Measurements from ENCODE around the gene LRRC2. TPM values are rescaled to one million over a fixed set of nuclear protein-coding genes. Genes with fewer than 3 reads are reported as not detected.
"Not testable (repeated sequence)": the region's sequence is repeated elsewhere in the genome, so short reads cannot be mapped to it uniquely, and the experiment has no call there.

LRRC2 gene
- total and polyA plus RNA-seq, 2 of the 13 experiments (the other 11 are each of a cell fraction or from before 2014, with no cell fraction given) = 0.27 to 0.58 TPM

- TF ChIP-seq ZNF318 (CRISPR knock-in tag; IDR thresholded peaks at IDR 0.05) = no peak
Measured at GRCh38 chr3:46495901-46496456, 70.1 kb downstream of the LRRC2 start (continued).

- in situ Hi-C loops (cut with HindIII; ENCODE audit: extremely low pct_ligation_motif_present, low pct_unique_long_range_greater_than_20kb) = loop anchor here (5.0 kb wide), 1 partner anchor 63 kb away; no protein-coding TSS in a partner anchor
Measured at GRCh38 chr3:46494491-46494890, 71.6 kb downstream of the LRRC2 start.

More at GRCh38 chr3:46494491-46494890, 71.6 kb downstream of the LRRC2 start:
- H3K27me3 ChIP-seq (ENCODE audit: control insufficient read depth in 1 of 2, insufficient read depth in 2 of 2, low read length in 2 of 2); BruUV-seq (replicated peaks); CTCF ChIA-PET (ENCODE audit: low intra/inter-chr PET ratio, low total read pairs); FAIRE-seq; DNase-seq (ENCODE audit: low spot score); H3K4me3 ChIP-seq (replicated peaks in 1 of 3; ENCODE audit: insufficient read depth in 1 of 3, low read depth in 2 of 3, low read length in 3 of 3); H3K36me3 ChIP-seq (replicated peaks in 1 of 2; ENCODE audit: control insufficient read depth in 1 of 2, insufficient read depth in 2 of 2, low read length in 2 of 2); H3K9ac ChIP-seq (ENCODE audit: insufficient read depth, low read depth, low read length); H3K4me2 ChIP-seq (ENCODE audit: low read depth, low read length); H3K79me2 ChIP-seq (ENCODE audit: insufficient read depth, low read length); intact Hi-C loops (cut with micrococcal nuclease; ENCODE audit: unreplicated experiment); H4K20me1 ChIP-seq (ENCODE audit: insufficient read depth, low read length); H2AFZ ChIP-seq (ENCODE audit: low read length); POLR2A ChIA-PET; H3K9me3 ChIP-seq (ENCODE audit: low read length); ATAC-seq; H3K27ac ChIP-seq (ENCODE audit: extremely low read length, insufficient read depth, low read length): not testable (repeated sequence)
- H3K4me1 ChIP-seq (ENCODE audit: insufficient read depth, low read length) = peaks cover 13% of the 10 kb centered on the region
- WGBS (ENCODE audit: low lambda C conversion rate) = 88% methylated on average over 11 of the region's 33 CpGs

Data from HepG2 (cell line).